Activated CD8-positive, alpha-beta memory T cell treated with anti-CD3 and anti-CD28 coated beads for 24 hours (primary cell): Measurements from ENCODE around the gene KIFBP.
"Not testable (repeated sequence)": the region's sequence is repeated elsewhere in the genome, so short reads cannot be mapped to it uniquely, and the experiment has no call there.

Experiments
- DNase-seq: peaks from one replicate; pipeline ENCODE4 v3.0.0-alpha.2; 2020

KIFBP gene

DNA sequence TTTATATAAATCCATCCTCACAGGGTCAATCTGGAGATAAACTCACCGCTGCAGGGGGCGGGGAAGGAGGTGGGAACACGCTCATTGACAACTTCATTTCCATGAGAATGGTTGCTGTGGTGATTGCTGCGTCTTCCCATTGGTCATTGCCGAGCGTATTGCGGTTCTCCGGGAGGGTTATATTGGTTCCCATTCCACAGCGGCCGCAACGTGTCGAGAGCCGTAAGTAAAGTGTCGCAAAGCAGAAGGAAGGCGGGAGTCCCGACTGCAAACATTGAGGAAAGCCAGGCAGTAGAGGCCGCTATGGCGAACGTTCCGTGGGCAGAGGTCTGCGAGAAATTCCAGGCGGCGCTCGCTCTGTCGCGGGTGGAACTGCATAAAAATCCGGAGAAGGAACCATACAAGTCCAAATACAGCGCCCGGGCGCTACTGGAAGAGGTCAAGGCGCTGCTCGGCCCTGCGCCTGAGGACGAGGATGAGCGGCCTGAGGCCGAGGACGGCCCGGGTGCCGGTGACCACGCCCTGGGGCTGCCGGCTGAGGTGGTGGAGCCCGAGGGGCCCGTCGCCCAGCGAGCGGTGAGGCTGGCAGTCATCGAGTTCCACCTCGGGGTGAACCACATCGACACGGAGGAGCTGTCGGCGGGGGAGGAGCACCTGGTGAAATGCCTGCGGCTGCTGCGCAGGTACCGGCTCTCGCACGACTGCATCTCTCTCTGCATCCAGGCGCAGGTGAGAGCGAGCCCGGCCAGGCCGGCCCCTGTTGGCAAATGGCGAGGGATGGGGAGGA, at the start of gene KIFBP:
KIFBP (plus strand) TSS at position 274 of the 787 bp plus-strand sequence; CDS start at position 304, 30 bp downstream.
- peak; percentile 87 for DNase-seq

GRCh38 chr10:68938884-68939283, 49.7 kb upstream of the KIFBP start:
- DNase-seq, result no peak

DNA sequence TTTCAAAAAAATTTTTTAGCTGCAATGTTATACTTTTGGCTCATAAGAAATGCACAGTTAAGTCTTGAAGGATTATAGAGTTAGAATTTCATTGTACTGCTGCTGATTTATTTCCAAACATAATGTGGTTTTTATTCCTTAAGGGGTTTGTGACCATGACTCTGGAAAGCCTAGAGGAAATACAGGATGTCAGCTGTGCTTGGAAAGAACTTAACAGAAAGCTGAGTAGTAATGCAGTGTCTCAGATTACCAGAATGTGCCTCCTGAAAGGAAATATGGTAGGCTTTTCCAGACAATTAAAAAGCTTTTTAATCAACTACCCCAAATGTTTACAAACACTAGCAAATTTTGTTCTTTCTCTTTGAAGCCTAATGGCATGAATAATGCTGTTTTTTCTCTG, 47.7 kb upstream of the KIFBP start:
- DNase-seq, result not testable (repeated sequence)

- no peak for DNase-seq
Observed at GRCh38 chr10:68950598-68950997, 38.0 kb upstream of the KIFBP start.

DNA sequence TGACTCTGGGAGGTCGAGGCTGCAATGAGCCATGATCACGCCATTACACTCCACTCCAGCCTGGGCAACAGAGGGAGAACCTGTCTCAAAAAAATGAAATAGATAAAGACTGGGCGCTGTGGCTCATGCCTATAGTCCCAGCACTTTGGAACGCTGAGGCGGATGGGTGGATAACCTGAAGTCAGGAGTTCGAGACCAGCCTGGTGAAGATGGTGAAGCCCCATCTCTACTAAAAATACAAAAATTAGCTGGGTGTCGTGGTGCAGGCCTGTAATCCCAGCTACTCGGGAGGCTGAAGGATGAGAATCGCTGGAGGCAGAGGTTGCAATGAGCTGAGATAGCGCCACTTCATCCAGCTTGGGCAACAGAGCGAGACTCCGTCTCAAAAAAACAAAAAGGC, 33.7 kb upstream of the KIFBP start:
- DNase-seq, result no peak

DNA sequence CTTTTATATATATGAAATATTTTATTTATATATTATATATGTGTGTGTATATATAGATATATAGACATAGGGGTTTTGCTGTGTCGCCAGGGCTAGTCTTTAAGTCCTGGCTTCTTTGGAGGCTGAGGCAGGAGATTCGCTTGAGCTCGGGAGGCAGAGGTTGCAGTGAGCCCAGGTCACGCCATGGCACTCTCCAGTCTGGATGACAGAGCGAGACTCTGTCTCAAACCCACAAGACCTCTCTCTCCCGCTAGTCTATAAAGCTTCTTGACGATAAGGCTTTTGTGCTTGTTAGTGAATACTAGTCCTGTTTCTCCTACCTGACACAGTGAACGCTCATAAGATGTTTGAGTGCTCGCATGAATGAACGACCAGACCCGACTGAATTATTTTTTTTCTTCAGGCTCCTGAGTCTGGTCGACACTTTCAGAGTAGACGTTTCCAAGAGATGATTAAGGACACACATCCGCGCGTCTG, 33.2 kb upstream of the KIFBP start:
- no peak for DNase-seq

DNA sequence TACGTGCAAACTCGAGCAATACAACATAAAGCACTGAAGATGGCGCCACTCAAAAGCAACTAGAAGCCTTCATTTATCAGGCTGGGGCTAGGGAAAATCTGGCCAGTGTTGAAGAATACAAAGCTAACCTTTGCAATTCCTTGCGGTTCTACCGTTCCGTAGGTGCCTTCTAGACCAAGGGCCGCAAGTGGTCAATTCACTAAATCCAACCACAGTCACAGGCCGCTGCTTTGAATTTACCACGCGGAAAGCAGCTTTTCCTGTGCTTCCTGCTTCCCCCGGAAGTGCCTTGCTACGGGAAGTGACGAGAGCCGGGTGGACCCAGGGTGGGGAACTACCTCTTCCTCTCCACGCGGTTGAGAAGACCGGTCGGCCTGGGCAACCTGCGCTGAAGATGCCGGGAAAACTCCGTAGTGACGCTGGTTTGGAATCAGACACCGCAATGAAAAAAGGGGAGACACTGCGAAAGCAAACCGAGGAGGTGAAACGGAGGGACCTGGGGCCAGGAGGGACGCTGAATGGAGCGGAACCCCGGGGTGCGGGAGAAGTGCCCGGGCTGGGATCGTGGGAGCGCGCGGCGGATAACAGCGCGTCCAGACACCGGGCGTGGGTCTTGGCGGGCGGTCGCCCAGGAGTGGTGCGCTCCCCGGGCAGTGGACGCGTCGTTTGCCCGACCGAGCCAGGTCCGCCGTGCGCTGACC, 32.6 kb upstream of the KIFBP start, which contains the start of gene DDX21:
DDX21 (plus strand) TSS at position 339 of the 701 bp plus-strand sequence; CDS start at position 395, 56 bp downstream.
- DNase-seq, result peak; percentile 92

DNA sequence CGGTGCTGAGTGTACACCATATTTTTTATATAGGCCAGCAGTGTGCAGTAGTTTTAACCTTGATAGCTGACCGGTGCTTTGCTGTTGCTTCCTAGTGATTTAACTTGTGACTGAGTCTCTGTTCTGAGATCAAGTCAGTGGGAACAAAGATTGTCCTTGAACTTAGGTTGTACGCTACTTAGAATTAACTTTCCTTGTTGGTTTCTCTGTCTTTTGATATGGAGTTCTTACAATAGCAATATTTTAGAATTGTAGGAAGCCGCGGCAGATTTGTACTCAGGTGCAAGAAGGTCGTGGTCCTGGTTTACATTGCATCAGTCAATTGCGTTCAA, 31.4 kb upstream of the KIFBP start:
- peak; percentile 61 for DNase-seq

DNA sequence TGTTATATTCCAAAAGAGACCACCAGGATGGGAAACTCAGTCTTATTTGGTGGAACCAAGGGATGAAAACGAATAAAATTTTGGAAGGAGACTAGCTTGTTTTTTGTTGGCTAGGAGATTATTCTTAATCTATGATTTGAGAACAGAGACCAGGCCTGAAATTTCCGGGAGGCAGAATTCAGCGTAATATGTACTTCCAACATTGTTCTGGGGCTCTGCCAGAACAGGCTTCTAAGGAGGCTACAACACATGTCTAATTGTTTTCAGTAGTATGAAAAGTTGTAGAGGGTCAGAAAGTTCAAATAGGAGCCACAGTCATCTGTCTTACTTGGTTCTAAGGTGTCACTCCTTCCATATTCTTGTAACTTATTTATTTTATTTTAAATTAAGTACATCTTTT, 30.9 kb upstream of the KIFBP start:
- DNase-seq, result no peak

- DNase-seq, result no peak
Observed at GRCh38 chr10:68959695-68960527, 28.7 kb upstream of the KIFBP start.

DNA sequence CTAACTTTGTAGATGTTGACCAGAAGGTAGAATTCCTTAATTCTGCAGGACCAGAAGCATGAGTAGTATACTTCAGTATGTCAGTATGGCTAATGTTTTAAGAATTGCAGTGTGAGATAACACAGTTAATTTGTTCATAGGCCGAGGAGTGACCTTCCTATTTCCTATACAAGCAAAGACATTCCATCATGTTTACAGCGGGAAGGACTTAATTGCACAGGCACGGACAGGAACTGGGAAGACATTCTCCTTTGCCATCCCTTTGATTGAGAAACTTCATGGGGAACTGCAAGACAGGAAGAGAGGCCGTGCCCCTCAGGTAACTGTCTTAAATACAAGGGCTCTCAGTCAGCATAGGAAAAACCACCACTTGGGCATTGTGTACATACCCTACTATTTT, 25.5 kb upstream of the KIFBP start:
- no peak for DNase-seq

GRCh38 chr10:68973975-68974374, 14.6 kb upstream of the KIFBP start:
- no peak for DNase-seq

DNA sequence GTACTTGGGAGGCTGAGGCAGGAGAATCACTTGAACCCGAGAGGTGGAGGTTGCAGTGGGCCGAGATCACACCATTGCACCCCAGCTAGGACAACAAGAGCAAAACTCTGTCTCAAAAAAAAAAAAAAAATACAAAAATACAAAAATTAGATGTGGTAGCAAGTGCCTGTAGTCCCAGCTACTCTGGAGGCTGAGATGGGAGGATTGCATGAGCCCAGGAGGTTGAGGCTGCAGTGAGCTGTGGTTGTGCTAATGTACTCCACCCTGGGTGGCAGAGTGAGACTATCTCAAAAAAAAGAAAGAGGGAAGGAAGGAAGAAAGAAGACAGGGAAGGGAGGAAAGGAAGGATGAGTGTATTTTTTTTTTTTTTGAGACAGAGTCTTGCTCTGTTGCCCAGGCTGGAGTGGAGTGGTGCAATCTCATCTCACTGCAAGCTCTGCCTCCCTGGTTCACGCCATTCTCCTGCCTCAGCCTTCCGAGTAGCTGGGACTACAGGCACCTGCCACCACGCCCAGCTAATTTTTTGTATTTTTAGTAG, 12.6 kb upstream of the KIFBP start:
- DNase-seq, result not testable (repeated sequence)

GRCh38 chr10:68979738-68980137, 8.9 kb upstream of the KIFBP start:
- DNase-seq, result not testable (repeated sequence)

- no peak for DNase-seq
Observed at GRCh38 chr10:68981074-68981473, 7.5 kb upstream of the KIFBP start.

DNA sequence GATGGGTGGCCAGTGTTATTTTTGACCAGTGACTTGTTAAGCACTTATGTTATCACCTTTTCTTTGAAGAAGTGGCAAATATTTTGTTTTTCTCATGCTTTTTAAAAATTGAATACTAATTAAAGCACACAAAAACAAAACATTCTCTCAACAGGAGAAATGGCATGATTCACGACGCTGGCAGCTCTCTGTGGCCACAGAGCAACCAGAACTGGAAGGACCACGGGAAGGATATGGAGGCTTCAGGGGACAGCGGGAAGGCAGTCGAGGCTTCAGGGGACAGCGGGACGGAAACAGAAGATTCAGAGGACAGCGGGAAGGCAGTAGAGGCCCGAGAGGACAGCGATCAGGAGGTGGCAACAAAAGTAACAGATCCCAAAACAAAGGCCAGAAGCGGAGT, 6.2 kb upstream of the KIFBP start:
- no peak for DNase-seq

- no peak for DNase-seq
Observed at GRCh38 chr10:68987611-68988010, 992 bp upstream of the KIFBP start.

- no peak for DNase-seq
Observed at GRCh38 chr10:68989317-68989990, 851 bp downstream of the KIFBP start.

DNA sequence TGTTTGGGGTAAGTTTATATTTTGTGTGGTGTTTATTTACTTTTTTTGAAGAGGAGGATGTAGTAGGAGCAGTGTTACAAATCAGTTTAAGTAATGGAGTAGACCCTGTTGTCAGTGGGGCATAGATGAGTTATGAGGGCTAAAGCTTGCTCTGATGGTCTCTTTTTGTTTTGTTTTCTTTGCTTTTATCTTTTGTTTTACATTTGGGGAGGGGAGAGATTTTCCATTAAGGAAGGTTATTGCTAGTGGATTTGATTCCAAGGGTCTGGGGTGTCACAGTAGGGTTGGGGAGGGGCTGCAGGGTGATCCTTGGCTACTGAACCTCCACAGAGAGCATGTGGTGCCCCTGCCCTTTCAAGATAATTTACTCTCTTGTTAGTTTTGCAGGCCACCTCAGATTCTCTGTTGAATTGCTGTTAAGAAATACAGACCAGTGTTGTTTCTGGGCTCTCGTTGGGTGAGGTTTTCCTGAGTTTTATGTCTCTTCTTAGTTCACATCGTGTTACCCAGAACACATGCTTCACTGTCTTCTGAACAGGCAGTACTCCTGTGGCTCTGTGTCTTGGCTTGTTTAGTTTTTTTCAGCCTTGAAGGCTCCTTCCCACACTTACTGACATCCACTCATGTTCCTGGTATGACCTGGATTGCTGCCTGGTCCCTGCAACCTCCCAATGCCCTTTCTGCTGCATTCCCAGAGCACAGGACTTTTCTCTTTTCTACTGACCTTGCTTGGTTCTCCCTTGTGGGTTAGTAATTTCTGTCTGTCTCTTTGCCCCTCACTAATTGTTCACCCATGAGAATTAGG, 4.2 kb downstream of the KIFBP start:
- no peak for DNase-seq

DNA sequence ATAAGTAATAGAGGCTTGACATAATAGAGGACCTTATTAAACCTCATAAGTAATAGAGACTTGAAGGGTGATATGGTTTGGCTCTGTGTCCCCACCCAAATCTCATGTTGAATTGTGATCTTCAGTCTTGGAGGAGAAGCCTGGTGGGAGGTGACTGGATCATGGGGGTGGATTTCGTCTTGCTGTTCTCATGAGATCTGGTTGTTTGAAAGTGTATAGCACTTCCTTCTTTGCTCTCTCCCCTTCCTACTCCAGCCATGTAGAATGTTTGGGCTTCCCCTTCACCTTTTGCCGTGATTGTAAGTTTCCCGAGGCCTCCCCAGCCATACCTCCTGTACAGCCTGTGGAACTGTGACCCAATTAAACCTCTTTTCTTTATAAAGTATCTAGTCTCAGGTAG, 8.6 kb downstream of the KIFBP start:
- DNase-seq, result no peak

- DNase-seq, result no peak
Observed at GRCh38 chr10:69004821-69005220, 16.2 kb downstream of the KIFBP start.
